ENCODE results near the gene OBSL1.

Gene OBSL1

GRCh38 chr2:219513787-219514186 is 57.6 kb downstream of the OBSL1 start:
- no peak overlapping the region for H3K4me3 ChIP-seq (ENCODE audit: low read depth in 1 of 2, low read length in 2 of 2)

GRCh38 chr2:219512524-219513216 is 58.7 kb downstream of the OBSL1 start:
- Histone ChIP-seq H3K4me3 (ENCODE audit: low read depth in 1 of 2, low read length in 2 of 2) (no peak overlapping the region), H3K27me3 (ENCODE audit: low read depth, low read length) (peaks cover 35% of the 10 kb centered on the region), H3K36me3 (ENCODE audit: control insufficient read depth in 1 of 2, insufficient read depth in 2 of 2, low read length in 2 of 2) (no peaks in the 10 kb centered on the region), H3K9me3 (ENCODE audit: control insufficient read depth in 1 of 2, low read length in 2 of 2) (no peaks in the 10 kb centered on the region), H3K4me1 (ENCODE audit: control insufficient read depth in 1 of 2, insufficient read depth in 2 of 2, low read length in 2 of 2) (peaks cover 0 to 21% of the 10 kb centered on the region in 2 donors), H3K27ac (ENCODE audit: low read length) (no peak overlapping the region)

More at GRCh38 chr2:219513787-219514186, 57.6 kb downstream of the OBSL1 start:
- Histone ChIP-seq H3K4me1 (ENCODE audit: control insufficient read depth in 1 of 2, insufficient read depth in 2 of 2, low read length in 2 of 2) (peaks cover 0 to 17% of the 10 kb centered on the region in 2 donors), H3K27ac (ENCODE audit: low read length) (no peak overlapping the region), H3K9me3 (ENCODE audit: control insufficient read depth in 1 of 2, low read length in 2 of 2) (no peaks in the 10 kb centered on the region), H3K27me3 (ENCODE audit: low read depth, low read length) (peaks cover 35% of the 10 kb centered on the region), H3K36me3 (ENCODE audit: control insufficient read depth in 1 of 2, insufficient read depth in 2 of 2, low read length in 2 of 2) (no peaks in the 10 kb centered on the region)

GRCh38 chr2:219511547-219512325 is 59.6 kb downstream of the OBSL1 start:
- H3K36me3 ChIP-seq (ENCODE audit: control insufficient read depth in 1 of 2, insufficient read depth in 2 of 2, low read length in 2 of 2): peaks cover under 1 to 7% of the 10 kb centered on the region in 2 donors
- H3K27me3 ChIP-seq (ENCODE audit: low read depth, low read length): peaks cover 35% of the 10 kb centered on the region
- no peaks in the 10 kb centered on the region for H3K9me3 ChIP-seq (ENCODE audit: control insufficient read depth in 1 of 2, low read length in 2 of 2)
- no peak overlapping the region for H3K27ac ChIP-seq (ENCODE audit: low read length)
- H3K4me1 ChIP-seq (ENCODE audit: control insufficient read depth in 1 of 2, insufficient read depth in 2 of 2, low read length in 2 of 2): peaks cover 0 to 21% of the 10 kb centered on the region in 2 donors
- no peak overlapping the region for H3K4me3 ChIP-seq (ENCODE audit: low read depth in 1 of 2, low read length in 2 of 2)

- Histone ChIP-seq H3K9me3 (ENCODE audit: control insufficient read depth in 1 of 2, low read length in 2 of 2) (no peaks in the 10 kb centered on the region), H3K27me3 (ENCODE audit: low read depth, low read length) (peaks cover 35% of the 10 kb centered on the region), H3K4me1 (ENCODE audit: control insufficient read depth in 1 of 2, insufficient read depth in 2 of 2, low read length in 2 of 2) (peaks cover 0 to 21% of the 10 kb centered on the region in 2 donors), H3K4me3 (ENCODE audit: low read depth in 1 of 2, low read length in 2 of 2) (no peak overlapping the region), H3K27ac (ENCODE audit: low read length) (no peak overlapping the region), H3K36me3 (ENCODE audit: control insufficient read depth in 1 of 2, insufficient read depth in 2 of 2, low read length in 2 of 2) (peaks cover 11 to 18% of the 10 kb centered on the region in 2 donors)
Observed at GRCh38 chr2:219510512-219511135, 60.7 kb downstream of the OBSL1 start.

- Histone ChIP-seq H3K4me1 (ENCODE audit: control insufficient read depth in 1 of 2, insufficient read depth in 2 of 2, low read length in 2 of 2) (peaks cover 0 to 21% of the 10 kb centered on the region in 2 donors), H3K27me3 (ENCODE audit: low read depth, low read length) (peaks cover 31% of the 10 kb centered on the region), H3K9me3 (ENCODE audit: control insufficient read depth in 1 of 2, low read length in 2 of 2) (no peaks in the 10 kb centered on the region), H3K36me3 (ENCODE audit: control insufficient read depth in 1 of 2, insufficient read depth in 2 of 2, low read length in 2 of 2) (peaks cover 17 to 25% of the 10 kb centered on the region in 2 donors), H3K4me3 (ENCODE audit: low read depth in 1 of 2, low read length in 2 of 2) (peak overlapping the region; percentile 16 to 44), H3K27ac (ENCODE audit: low read length) (no peak overlapping the region)
Observed at GRCh38 chr2:219509780-219510511, 61.4 kb downstream of the OBSL1 start.

- H3K4me3 ChIP-seq (ENCODE audit: low read depth in 1 of 2, low read length in 2 of 2): peak overlapping the region in 1 of 2 donors; percentile 44
- peaks cover 24 to 32% of the 10 kb centered on the region in 2 donors for H3K36me3 ChIP-seq (ENCODE audit: control insufficient read depth in 1 of 2, insufficient read depth in 2 of 2, low read length in 2 of 2)
- H3K27me3 ChIP-seq (ENCODE audit: low read depth, low read length): peaks cover 24% of the 10 kb centered on the region
- H3K9me3 ChIP-seq (ENCODE audit: control insufficient read depth in 1 of 2, low read length in 2 of 2): no peaks in the 10 kb centered on the region
- H3K4me1 ChIP-seq (ENCODE audit: control insufficient read depth in 1 of 2, insufficient read depth in 2 of 2, low read length in 2 of 2): peaks cover 0 to 21% of the 10 kb centered on the region in 2 donors
- H3K27ac ChIP-seq (ENCODE audit: low read length): no peak overlapping the region
Observed at GRCh38 chr2:219508971-219509779, 62.2 kb downstream of the OBSL1 start.

- H3K27me3 ChIP-seq (ENCODE audit: low read depth, low read length): peaks cover 18% of the 10 kb centered on the region
- H3K4me1 ChIP-seq (ENCODE audit: control insufficient read depth in 1 of 2, insufficient read depth in 2 of 2, low read length in 2 of 2): peaks cover 0 to 21% of the 10 kb centered on the region in 2 donors
- H3K36me3 ChIP-seq (ENCODE audit: control insufficient read depth in 1 of 2, insufficient read depth in 2 of 2, low read length in 2 of 2): peaks cover 31 to 40% of the 10 kb centered on the region in 2 donors
- H3K9me3 ChIP-seq (ENCODE audit: control insufficient read depth in 1 of 2, low read length in 2 of 2): no peaks in the 10 kb centered on the region
- H3K27ac ChIP-seq (ENCODE audit: low read length): no peak overlapping the region
- no peak overlapping the region for H3K4me3 ChIP-seq (ENCODE audit: low read depth in 1 of 2, low read length in 2 of 2)
Observed at GRCh38 chr2:219508444-219508734, 63.0 kb downstream of the OBSL1 start.

GRCh38 chr2:219507581-219508443 is 63.5 kb downstream of the OBSL1 start:
- H3K9me3 ChIP-seq (ENCODE audit: control insufficient read depth in 1 of 2, low read length in 2 of 2): no peaks in the 10 kb centered on the region
- no peak overlapping the region for H3K4me3 ChIP-seq (ENCODE audit: low read depth in 1 of 2, low read length in 2 of 2)
- H3K36me3 ChIP-seq (ENCODE audit: control insufficient read depth in 1 of 2, insufficient read depth in 2 of 2, low read length in 2 of 2): peaks cover 32 to 42% of the 10 kb centered on the region in 2 donors
- H3K4me1 ChIP-seq (ENCODE audit: control insufficient read depth in 1 of 2, insufficient read depth in 2 of 2, low read length in 2 of 2): peaks cover 0 to 21% of the 10 kb centered on the region in 2 donors
- H3K27ac ChIP-seq (ENCODE audit: low read length): no peak overlapping the region
- peaks cover 12% of the 10 kb centered on the region for H3K27me3 ChIP-seq (ENCODE audit: low read depth, low read length)

GRCh38 chr2:219506802-219507526 is 64.4 kb downstream of the OBSL1 start:
- Histone ChIP-seq H3K27me3 (ENCODE audit: low read depth, low read length) (peaks cover 9% of the 10 kb centered on the region), H3K4me1 (ENCODE audit: control insufficient read depth in 1 of 2, insufficient read depth in 2 of 2, low read length in 2 of 2) (peaks cover 0 to 21% of the 10 kb centered on the region in 2 donors), H3K27ac (ENCODE audit: low read length) (no peak overlapping the region), H3K9me3 (ENCODE audit: control insufficient read depth in 1 of 2, low read length in 2 of 2) (no peaks in the 10 kb centered on the region), H3K4me3 (ENCODE audit: low read depth in 1 of 2, low read length in 2 of 2) (no peak overlapping the region), H3K36me3 (ENCODE audit: control insufficient read depth in 1 of 2, insufficient read depth in 2 of 2, low read length in 2 of 2) (peaks cover 32 to 46% of the 10 kb centered on the region in 2 donors)

Measured in muscle layer of duodenum (tissue), 2 donors.